Lung microvascular endothelial cell (primary cell): Measurements from ENCODE around the gene DOK4. TPM values are rescaled to one million over a fixed set of nuclear protein-coding genes. Genes with fewer than 3 reads are reported as not detected.

ENCODE experiments used
- DNase-seq, 2 donors: peaks; one replicate each; pipeline versions ENCODE4 v3.0.0 to v3.0.0-alpha.2; 2010; ENCODE audit warnings: low read depth in 2 of 2
- total RNA-seq: library from RNA; depleted of rRNA; stranded (reverse); fragments of >200 nt; gene quantifications from 2 replicates; pipeline ENCODE4 v1.2.1, GENCODE V29; 2014

The DOK4 gene
- total RNA-seq, 1 donor from 2014 or later, result 13.9 TPM

GRCh38 chr16:57478396-57479204, 7.7 kb downstream of the DOK4 start:
- DNase-seq, result peak in 1 of 2 donors; percentile 20

- no peak for DNase-seq
Observed at GRCh38 chr16:57477531-57478202, 8.6 kb downstream of the DOK4 start.

DNA sequence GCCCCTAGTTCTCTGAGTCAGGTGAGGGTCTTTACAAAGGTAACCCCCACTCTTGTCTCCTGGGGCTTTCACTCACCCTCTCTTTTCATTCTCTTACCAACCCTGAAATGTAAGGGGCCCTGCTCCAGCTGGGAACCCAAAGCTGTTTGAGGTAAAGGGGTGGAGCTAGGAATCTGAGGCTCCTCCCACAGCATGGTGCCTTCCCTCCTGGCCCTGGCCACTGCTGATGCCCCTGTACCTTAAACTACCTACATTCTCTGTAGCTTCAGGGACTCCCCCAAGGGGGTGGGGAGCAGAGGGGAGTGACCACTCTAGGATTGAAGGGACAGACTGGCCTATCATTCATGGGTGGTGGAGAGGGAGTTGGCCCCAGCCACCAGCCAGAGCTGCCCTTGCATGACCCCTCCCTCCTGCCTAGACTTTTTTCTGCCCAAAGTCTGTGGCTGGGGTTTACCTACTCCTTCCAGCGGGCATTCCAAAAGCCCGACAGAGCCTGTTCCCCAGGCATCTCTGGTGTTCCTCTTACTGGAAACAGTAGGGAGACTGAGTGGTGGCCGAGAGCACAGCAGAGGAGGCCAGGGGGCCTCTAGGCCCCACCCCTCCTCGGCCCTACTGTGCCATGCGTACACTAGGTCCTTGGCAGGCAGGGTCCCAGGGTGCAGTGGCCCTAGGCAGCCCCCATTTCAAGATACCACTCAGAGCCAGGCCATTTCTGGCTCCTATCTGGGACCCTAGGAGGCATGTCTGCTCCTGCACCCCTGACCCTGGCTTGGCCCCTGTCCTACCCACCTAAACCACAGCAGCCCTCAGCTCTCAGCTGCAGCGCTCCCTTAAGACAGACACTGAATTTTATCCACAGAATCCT, 9.5 kb downstream of the DOK4 start:
- no peak for DNase-seq

DNA sequence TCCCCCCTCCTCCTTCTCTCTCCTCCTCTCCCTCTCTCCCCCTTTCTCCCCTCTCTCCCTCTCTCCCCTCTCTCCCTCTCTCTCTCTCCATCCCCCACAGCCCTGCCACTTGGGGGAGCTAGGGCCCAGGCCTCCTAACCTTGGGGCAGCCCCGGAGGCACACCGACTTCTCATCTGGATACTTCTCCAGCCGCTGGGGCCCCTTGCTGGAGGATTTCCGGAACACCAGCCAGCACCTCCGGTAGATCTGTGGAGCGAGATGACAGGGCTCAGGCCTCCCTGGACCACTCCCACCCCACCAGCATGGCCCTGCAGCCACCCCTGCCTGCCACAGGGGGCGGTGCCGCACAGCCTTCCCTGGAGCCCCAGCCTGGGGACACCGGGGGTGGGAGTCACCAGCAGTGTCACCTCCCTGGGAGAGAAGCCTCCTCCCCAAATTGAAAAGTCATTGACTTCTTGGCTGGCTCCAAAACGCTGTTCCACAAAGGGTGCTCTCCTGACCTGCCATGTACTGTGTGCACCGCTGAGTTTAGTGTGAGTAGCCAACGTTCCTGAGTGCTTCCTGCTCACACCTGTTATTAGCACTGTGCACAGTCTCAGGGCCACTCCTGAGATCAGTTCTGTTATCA, 10.5 kb downstream of the DOK4 start:
- peak; percentile 72 to 75 for DNase-seq

GRCh38 chr16:57474671-57475661, 11.3 kb downstream of the DOK4 start:
- no peak for DNase-seq

DNA sequence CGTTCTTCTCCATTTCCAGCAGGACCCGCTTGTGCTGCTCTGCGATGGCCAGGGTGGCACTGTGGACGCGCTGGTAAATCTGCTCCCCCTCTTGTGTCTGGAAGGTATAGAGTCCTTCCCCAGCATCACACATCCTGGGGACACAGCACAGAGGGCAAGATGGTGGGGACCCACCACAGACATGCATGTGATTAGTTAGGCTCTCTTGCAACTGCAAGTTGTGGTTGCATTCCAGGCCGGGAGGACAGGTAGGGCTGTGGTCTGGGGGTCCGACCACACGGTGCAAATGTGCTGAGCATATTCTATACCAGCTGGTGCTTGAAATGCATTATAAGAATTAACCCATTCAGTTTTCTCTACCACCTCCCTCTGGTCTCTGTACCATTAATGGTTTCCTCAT, 12.4 kb downstream of the DOK4 start:
- no peak for DNase-seq

DNA sequence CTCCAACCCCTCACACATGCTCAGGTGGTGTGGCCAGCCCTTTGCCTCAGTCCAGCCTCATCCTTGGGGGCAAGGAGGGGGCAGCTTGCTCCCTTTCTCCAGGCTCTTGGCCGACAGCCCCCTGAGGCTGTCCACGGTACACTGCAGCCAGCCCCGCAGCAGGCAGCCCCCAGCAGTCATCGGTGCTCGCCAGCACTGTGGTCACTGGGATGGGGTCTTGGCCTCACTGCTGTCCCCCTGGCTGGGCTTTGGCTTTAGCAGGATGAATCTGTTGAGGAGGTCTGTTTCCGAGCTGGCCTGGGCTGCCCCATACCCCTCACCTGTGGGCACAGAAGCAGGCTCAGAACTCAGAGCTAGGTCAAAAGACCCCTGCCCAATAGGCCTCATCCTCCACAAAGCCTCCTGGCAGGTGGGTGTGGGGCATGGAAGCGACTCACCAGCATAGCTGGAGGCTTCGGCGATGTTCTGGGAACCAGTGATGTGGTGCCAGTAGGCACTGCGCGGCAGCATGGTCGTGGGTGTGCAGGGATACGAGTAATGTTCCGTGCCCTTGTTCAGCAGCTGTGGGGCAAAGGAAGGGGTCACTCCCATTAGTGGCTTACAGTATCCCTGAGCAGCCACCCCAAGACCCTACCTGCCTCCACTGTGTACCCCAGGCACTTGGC, 13.0 kb downstream of the DOK4 start:
- DNase-seq, result no peak

DNA sequence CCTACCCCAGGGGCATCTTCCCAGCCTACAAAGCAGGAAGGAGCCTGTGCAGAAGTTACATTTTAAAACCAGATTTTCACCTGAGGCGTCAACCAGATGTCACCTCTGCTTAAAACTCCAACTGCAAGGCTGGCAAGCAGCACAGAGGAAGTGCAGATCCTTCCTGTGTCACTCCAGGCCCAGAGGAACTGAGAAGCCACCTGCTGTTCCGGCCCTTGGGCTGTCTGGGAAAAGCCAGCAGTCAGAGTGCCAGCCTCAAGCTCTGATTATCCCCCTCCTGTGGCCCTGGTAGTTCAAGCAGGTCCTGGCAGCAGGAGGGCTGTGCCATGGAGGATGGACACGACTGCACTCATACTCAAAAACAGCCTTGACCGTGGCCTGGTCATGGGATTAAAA, 13.6 kb downstream of the DOK4 start:
- DNase-seq, result no peak

DNA sequence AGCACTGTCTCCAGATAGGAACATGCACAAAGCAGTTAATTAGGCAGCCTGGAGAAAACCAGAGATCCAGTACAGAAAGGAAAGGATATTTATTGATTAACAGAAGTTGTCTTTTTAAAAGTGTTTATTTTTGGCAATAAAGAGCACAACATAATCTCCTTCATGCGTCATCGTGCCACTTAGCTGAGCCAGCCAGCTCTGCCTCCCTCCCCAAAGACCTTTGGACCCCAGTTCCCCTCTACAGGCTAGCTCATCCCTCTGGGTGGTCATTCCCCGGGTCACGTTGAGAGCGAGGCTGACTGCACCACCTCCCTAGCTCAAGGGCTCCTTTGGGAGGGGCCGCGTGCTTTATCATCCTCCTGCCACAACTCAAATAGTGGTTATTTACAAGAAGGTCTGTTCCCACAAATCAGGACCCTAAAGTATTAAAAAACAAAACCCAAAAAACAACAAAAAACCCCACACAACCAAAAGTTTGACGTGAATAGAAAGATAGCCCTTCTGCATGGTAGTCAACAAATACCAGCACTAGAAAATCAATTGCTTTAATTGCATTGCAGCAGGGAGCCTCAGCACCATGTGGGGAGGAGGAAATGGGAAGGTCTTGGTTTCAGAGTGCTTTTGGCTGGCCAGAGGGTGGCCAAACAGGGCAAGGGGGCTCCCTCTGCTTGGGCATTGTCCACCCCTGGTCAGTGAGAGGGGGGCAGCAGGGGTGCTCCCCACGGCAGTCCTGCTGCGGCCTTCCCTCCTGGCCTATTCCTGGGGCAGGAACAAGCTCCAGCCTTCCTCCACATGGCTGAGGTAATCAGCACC, 14.2 kb downstream of the DOK4 start:
- DNase-seq, result no peak

GRCh38 chr16:57471209-57471608, 15.1 kb downstream of the DOK4 start:
- no peak for DNase-seq

DNA sequence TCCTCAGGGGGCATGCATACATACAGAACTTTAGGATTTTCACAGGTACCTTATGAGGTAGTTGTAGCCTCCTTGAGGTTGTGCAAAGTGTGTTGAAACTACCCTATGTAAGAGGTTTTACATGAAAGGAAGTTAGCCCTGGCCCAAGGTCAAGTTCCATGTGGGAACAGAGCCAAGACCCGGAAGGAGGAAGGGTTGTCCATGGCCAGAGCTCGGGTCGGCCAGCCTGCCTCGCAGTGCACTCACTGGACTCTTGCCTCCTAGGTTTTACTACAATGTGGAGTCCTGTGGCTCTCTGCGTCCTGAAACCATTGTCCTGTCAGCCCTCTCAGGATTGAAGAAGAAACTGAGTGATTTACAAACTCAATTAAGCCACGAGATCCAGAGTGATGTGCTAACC, 15.6 kb downstream of the DOK4 start:
- DNase-seq, result peak; percentile 32 to 57

GRCh38 chr16:57469917-57470470, 16.3 kb downstream of the DOK4 start:
- DNase-seq, result no peak

- DNase-seq, result no peak
Observed at GRCh38 chr16:57469046-57469445, 17.2 kb downstream of the DOK4 start.

- DNase-seq, result no peak
Observed at GRCh38 chr16:57468346-57468745, 17.9 kb downstream of the DOK4 start.

GRCh38 chr16:57464523-57464922, 21.8 kb downstream of the DOK4 start:
- DNase-seq, result no peak

DNA sequence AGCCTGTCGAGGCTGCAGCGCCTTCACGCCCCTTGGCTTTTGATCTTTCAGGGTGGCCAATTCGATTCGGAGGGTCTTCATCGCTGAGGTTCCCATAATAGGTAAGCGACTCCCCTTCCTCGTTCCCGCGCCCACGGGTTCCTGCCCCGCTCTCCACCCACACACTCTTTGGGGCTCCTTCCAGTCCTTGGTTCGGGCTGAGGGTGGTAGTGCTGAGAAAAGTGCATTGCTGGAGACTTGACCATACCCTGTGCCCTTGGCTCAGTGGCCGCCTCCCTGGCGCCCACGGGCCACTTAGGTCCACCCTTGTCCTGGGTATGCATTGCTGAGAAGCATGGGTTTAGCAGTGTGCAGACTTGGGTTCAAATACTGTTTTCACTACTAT, 23.3 kb downstream of the DOK4 start:
- DNase-seq, result peak; percentile 16 to 25

GRCh38 chr16:57462209-57462977, 23.9 kb downstream of the DOK4 start, which contains the start of gene POLR2C:
POLR2C (plus strand) TSS chr16:57462679; CDS start chr16:57462725, 46 bp downstream.
- DNase-seq, result peak; percentile 90 to 93

GRCh38 chr16:57452021-57452420, 34.3 kb downstream of the DOK4 start:
- no peak for DNase-seq
